SIG-M5 treated with dmso at 0.1 percent for 504 hours (cell line): ENCODE data around the gene IRF9.

Experiments used
- DNase-seq: peaks from one replicate; lab custom pipeline; 2025; ENCODE audit not compliant: unreplicated experiment; lab: John Stamatoyannopoulos, UW

Gene IRF9

DNA sequence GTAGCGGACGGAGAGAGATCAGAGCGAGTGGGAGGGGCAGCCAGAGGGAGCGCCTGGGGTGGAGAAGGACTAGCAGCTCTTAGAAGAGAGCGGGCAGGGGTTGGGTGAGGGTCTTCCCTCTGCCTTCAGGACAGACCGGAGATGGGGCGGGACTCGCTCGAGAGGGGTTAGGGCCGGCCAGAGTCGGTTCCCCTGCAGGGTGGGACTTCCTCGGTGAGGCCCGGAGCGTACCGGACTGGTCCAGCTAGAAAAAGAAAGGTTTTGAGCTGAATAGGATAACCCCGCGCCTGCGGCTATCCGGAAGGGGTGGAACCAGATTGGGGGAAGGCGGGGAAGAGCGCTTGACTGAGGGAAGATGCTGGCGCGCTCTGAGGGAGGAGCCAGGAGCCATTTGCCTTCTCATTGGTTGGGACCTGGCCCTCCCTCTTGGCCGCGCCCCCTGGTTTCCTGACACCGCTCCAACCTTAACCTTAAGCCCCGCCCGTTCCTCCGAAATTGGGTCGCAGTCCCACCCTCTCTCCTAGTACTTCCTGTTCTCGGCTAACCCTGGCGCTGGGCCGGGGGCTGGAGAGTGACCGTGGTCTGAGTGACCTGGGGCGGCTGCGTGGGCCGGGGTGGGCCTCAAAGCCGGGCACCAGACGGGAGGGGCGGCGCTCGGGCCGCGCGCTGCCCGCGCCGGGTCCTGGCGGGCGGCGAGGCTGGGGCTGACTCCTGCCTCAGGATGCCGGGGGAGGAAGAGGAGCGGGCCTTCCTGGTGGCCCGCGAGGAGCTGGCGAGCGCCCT lies 13.9 kb upstream of the IRF9 start, which contains the start of gene RNF31:
Gene RNF31 (plus strand): TSS at position 521 of the 783 bp plus-strand sequence. CDS start 201 bp downstream, at position 722.
- peak; percentile 99 for DNase-seq

DNA sequence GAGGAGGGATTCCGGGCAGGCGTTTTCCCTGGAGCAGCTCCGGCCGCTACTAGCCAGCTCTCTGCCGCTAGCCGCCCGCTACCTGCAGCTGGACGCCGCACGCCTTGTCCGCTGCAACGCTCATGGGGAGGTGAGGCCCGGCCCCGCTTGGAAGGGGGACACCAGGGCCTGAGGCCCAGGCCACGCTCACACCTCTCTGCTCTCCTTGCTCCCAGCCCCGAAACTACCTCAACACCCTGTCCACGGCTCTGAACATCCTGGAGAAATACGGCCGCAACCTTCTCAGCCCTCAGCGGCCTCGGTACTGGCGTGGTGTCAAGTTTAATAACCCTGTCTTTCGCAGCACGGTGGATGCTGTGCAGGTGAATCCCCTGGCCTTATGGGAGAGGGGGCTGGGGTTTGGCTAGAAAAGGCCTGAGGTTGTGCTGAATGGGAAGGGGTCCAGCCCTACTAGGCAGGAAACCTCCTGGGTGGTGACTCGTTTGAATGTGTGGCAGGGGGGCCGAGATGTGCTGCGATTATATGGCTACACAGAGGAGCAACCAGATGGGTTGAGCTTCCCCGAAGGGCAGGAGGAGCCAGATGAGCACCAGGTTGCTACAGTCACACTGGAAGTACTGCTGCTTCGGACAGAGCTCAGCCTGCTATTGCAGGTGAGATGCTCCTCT lies 13.2 kb upstream of the IRF9 start:
- DNase-seq = no peak

DNA sequence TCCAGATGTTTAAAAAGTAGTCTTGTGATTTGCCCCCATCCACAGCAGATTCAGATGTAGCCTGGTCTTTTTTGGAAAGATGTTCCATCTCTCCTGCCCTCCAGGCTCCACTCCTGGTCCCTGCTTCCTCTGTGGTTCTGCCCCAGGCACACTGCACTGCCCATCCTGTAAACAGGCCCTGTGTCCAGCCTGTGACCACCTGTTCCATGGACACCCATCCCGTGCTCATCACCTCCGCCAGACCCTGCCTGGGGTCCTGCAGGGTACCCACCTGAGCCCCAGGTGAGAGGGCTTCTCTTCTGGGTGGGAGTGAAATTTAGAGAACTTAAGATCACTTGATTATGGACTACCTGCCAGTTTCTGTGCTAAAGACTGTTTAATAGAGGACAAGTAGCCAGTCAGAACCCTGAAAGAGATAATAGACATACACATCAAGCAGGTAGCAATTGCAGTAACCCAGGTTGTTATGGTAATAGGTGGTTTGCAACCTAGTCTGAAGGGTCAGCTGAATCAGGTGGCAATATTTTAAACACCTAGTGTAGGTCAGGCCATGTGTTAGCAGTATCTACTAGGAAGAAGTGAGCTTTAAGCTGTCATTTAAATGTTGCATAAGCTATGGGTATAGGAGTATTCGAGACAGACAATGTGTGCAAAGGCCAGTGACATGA lies 11.6 kb upstream of the IRF9 start:
- DNase-seq = no peak

DNA sequence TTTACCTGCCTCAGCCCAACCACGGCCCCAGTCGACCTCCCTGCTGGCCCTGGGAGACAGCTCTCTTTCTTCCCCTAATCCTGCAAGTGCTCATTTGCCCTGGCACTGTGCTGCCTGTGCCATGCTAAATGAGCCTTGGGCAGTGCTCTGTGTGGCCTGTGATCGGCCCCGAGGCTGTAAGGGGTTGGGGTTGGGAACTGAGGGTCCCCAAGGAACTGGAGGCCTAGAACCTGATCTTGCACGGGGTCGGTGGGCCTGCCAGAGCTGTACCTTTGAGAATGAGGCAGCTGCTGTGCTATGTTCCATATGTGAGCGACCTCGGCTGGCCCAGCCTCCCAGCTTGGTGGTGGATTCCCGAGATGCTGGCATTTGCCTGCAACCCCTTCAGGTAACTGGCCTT lies 11.0 kb upstream of the IRF9 start:
- DNase-seq = no peak

DNA sequence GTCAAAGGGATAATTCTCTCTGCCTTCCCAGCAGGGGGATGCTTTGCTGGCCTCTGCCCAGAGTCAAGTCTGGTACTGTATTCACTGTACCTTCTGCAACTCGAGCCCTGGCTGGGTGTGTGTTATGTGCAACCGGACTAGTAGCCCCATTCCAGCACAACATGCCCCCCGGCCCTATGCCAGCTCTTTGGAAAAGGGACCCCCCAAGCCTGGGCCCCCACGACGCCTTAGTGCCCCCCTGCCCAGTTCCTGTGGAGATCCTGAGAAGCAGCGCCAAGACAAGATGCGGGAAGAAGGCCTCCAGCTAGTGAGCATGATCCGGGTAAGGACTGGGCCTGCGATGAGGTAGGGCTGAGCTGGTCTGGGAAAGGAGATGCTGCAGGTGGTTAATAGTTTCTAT lies 10.5 kb upstream of the IRF9 start:
- no peak for DNase-seq

DNA sequence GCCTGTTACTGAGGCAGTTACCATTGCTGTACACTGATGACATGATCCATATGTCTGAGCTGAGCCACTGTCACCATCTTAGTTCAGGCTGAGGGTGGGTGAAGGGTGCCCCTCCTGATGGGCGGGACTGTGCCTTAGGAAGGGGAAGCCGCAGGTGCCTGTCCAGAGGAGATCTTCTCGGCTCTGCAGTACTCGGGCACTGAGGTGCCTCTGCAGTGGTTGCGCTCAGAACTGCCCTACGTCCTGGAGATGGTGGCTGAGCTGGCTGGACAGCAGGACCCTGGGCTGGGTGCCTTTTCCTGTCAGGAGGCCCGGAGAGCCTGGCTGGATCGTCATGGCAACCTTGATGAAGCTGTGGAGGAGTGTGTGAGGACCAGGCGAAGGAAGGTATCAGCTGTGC lies 10.1 kb upstream of the IRF9 start:
- no peak for DNase-seq

DNA sequence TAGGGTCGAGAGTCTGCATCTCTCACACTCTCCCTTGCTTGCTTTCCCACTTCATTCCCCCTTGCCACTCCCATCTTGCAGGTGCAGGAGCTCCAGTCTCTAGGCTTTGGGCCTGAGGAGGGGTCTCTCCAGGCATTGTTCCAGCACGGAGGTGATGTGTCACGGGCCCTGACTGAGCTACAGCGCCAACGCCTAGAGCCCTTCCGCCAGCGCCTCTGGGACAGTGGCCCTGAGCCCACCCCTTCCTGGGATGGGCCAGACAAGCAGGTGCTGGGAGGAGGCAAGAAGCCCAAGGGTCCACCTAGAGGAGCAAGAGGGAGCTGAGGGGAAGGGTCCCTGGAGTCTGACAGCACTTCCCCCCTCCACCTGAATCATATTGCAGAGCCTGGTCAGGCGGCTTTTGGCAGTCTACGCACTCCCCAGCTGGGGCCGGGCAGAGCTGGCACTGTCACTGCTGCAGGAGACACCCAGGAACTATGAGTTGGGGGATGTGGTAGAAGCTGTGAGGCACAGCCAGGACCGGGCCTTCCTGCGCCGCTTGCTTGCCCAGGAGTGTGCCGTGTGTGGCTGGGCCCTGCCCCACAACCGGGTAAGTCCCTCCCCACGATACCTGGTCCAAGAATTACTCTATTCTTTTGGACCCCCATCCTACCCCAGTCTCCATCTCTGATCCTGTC lies 9.5 kb upstream of the IRF9 start:
- no peak for DNase-seq

DNA sequence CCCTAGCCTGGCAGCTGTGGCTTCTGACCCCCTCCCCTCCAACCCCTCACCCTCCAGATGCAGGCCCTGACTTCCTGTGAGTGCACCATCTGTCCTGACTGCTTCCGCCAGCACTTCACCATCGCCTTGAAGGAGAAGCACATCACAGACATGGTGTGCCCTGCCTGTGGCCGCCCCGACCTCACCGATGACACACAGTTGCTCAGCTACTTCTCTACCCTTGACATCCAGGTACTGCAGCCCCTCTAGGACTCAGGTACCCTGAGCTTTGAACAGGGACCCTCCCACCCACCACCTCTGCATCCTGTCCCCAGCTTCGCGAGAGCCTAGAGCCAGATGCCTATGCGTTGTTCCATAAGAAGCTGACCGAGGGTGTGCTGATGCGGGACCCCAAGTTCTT lies 6.0 kb upstream of the IRF9 start:
- no peak for DNase-seq

DNA sequence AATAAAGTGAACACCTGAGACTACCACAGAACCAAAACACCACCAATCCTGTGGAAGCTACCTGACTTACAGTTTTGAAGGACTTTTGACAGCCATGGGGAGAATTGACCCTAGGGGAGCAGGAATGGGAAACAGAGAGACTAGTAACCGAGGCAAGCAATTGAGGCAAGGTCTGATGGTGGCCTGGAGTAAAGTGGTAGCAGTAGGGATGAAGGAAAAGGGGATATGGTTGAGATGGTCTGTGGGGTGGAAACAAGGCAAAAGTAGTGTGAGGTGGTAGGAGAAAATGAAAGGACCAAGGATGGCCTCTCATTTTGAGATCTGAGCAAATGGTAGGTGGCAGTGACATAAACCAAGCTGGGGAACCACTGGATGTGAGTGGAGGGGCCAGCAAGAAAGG lies 4.2 kb upstream of the IRF9 start:
- no peak for DNase-seq

DNA sequence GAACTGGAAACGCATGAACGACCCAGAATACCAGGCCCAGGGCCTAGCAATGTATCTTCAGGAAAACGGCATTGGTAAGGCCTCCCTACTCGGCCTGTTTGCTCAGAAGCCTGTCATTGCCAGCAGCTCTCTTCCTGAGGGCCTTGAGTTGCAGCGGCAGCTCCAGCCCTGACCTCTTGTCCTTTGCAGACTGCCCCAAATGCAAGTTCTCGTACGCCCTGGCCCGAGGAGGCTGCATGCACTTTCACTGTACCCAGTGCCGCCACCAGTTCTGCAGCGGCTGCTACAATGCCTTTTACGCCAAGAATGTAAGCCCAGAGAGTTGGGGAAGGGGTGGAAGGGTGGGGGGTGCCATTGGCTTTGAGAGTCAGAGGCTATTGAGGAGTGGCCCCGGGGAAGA lies 3.7 kb upstream of the IRF9 start:
- DNase-seq = no peak

DNA sequence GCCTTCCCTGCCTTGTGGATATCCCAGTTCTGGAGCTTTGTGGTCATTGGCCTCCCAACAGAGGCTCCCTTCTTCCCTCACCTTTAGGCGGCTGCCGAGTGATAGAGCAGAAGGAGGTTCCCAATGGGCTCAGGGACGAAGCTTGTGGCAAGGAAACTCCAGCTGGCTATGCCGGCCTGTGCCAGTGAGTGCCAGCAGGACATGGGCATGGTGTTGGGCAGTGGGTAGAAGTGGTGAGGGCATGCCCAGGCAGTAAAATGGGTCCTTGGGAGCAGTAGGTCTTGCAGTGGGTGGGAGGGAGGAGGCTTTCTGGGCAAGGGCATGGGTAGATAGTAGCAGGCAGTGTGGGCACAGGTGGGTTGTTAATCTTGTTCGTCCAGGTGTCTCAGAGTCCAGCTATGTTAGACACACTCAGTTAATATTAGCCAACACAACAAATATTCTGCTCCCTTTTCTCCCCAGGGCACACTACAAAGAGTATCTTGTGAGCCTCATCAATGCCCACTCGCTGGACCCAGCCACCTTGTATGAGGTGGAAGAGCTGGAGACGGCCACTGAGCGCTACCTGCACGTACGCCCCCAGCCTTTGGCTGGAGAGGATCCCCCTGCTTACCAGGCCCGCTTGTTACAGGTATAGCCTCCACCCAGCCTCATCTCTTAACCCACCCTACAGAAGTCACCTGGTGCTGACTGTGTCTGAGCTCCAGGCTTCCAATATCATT lies 1.1 kb upstream of the IRF9 start:
- DNase-seq = no peak

DNA sequence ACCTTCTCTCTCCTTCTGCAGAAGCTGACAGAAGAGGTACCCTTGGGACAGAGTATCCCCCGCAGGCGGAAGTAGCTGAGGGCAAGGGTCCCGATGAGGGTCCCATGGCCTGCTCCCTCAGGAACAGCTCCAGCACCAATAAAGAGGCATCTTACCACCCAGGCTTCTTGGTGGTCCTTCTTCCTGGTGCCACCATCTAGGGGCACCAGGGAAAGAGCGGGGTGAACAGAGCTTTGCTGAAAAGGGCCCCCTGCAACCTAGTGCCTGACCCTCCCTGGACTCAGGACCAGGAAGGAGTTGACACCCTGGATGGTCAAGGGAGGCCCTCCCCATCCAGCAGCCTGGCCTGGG lies 591 bp upstream of the IRF9 start:
- no peak for DNase-seq

DNA sequence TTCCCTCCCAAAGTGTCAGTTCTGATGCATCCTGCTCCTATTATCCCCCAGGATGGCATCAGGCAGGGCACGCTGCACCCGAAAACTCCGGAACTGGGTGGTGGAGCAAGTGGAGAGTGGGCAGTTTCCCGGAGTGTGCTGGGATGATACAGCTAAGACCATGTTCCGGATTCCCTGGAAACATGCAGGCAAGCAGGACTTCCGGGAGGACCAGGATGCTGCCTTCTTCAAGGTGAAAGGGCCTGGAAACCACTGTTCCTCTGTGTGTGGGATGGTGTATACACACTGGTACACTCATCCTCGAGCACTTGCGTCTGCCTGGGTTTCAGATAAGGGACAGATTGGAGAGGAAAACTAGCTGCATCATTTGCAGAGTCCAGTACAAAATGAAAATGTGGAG lies 1.0 kb downstream of the IRF9 start:
- DNase-seq = no peak

DNA sequence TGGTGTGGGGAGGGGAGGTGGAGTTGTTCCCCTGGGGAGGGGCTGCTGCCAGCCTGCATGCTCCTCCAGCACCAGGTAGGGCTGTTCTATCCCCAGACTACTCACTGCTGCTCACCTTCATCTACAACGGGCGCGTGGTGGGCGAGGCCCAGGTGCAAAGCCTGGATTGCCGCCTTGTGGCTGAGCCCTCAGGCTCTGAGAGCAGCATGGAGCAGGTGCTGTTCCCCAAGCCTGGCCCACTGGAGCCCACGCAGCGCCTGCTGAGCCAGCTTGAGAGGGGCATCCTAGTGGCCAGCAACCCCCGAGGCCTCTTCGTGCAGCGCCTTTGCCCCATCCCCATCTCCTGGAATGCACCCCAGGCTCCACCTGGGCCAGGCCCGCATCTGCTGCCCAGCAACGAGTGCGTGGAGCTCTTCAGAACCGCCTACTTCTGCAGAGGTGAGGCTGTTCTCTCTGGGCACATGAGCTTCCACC lies 3.5 kb downstream of the IRF9 start:
- DNase-seq = no peak

DNA sequence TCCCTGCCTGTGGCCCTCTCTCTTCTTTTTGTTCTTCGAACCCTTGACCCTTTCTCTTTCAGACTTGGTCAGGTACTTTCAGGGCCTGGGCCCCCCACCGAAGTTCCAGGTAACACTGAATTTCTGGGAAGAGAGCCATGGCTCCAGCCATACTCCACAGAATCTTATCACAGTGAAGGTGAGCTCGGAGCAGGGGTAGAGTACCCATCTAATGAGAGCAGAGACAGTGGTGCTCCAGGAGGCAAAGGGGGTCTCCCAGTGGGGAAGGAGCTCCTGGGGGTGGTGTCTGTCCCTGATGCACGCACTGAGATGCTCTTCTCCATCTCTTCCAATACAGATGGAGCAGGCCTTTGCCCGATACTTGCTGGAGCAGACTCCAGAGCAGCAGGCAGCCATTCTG lies 4.7 kb downstream of the IRF9 start:
- DNase-seq = no peak

DNA sequence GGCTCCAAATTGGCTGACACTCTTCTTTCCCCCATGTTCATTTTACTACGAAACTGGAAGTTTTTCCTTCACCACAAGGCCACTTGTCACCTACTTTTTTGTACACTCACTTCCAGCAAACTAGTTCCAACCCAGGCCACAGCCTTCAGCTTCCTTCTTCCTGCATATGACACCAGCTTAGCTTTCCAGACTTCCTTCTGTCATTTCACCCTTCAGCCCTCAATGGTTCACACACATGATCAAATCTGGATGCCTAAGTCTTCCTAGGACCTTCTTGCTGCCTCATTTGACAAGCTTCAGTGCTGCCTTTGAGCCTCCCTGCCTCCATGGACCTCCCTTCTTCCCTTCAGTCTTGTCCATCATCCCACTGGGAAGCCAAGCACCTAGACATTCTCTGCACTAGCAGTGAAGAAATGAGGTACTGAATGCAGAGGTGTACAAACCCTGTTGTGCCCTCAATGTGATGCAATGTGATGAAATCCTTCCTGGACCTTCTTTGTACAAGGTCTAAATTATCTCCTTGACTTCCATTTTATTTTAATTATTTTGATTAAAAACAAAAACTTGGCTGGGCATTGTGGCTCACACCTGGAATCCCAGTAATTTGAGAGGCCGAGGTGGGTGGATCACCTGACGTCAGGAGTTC lies 6.5 kb downstream of the IRF9 start:
- DNase-seq = no peak

DNA sequence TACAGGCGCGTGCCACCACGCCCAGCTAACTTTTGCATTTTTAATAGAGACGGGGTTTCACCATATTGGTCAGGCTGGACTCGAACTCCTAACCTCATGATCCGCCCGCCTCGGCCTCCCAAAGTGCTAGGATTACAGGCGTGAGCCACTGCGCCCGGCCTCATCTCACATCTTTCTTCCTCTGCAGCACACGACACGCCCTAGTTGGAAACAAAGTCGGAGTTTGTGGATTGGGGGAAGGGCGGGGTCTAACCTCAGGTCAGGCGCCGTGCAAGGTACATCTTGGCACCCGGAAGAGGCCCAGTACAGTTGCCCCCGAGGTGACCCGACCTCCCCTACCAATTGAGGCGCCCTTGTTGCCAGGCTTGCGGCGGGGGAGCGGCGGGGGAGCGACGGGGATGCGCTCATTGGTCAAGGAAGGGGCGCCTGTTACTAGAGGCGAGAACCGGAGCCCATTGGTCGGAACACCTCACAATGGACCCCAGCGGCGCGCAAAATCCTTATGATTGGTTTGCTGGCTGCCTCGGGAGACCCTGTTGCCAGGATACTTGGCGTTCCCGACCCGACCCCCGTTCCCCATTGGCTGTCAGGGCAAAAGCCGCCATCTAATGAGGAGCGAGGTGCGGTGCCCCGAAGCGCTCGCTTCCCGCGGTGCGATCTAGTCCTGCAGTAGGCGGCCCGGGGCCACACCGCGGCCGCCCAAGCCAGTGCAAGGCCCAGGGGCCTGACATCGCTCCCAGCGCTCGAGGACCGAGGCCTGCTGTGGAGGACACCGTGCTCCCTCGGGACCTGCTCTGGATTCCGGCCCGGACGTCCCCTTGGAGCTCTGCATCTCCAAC lies 10.6 kb downstream of the IRF9 start, which contains the start of gene REC8:
Gene REC8 (plus strand): TSS at position 659 of the 839 bp plus-strand sequence. CDS start 473 bp downstream, outside the sequence.
- DNase-seq = no peak

DNA sequence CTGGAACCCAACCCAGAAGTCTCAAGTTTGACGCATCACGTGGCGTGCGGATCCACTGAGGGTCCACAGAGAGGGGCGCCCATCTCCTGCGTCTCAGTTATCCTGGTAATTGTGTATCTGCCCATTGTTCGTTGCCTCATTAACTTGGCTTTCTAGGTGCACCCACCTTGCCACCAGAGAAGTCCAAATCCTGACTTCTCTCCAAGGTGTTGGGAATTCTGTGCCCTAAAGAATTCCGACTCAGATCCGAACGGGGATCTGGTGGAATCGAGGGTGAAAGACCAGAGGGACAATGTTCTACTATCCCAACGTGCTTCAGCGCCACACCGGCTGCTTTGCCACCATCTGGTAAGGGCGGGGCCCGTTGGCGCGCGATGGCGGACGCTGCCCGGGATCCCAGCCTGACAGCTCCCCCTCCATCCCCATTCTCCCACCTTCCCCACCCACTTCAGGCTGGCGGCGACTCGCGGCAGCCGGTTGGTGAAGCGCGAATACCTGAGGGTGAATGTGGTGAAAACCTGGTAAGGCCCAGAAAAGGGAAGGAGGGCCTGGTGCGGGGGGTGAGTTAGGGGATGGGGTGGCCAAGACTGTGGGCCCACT lies 11.3 kb downstream of the IRF9 start:
- DNase-seq = no peak

DNA sequence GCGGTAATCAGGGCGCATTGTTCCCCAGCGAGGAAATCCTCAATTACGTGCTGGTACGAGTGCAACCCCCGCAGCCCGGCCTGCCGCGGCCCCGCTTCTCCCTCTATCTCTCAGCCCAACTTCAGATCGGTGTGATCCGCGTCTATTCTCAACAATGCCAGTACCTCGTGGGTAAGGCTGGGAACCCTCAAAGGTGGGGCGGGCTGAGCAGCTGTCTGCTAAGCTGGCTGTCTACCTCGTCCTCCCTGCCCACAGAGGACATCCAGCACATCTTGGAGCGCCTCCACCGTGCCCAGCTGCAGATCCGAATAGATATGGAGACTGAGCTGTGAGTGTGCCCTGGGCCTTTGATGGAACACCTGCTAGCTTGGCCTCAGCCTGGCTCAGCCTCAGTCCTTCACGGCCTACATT lies 11.8 kb downstream of the IRF9 start:
- no peak for DNase-seq
